Cardiac fibroblast (primary cell): Measurements from ENCODE around the gene SMAP1.

ENCODE experiments used
- DNase-seq, 2 donors: peaks; one replicate each; pipeline versions ENCODE4 v3.0.0 to v3.0.0-alpha.2; 2010; ENCODE audit warnings: low read depth in 2 of 2
- H3K4me3 ChIP-seq, 2 donors: replicated peaks in 1 of 2; 1 replicate in 1 of 2; 2 replicates in 1 of 2; pipeline ENCODE4 v1.5.1; 2011; ENCODE audit warnings: low read depth in 2 of 2, low read length in 2 of 2, mild to moderate bottlenecking in 2 of 2, moderate library complexity in 1 of 2
- CTCF ChIP-seq: IDR thresholded peaks from one replicate; pipeline ENCODE4 v1.5.1; 2011; ENCODE audit warnings: low read depth, mild to moderate bottlenecking, low read length, inconsistent platforms

Gene SMAP1

DNA sequence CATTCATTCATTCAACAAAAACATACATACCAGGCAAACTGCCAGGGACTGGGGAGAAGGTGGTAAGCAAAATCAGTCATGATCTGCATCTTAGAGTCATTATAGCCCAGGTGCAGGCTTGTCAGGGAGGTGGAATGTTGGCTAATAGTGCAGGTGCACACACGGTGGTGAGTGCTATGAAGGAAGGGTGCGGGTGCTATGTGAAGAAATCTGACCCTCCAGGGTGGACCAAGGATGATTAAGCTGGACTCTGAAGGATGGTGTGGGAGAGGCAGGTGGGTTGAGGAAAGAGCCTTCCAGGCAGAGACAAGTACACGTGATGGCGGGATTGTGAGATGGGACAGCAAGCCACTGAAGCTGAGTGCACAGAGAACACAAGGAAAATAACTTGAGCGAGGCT is 211.8 kb downstream of the SMAP1 start:
- TF ChIP-seq CTCF = no peak
- no peak for DNase-seq
- H3K4me3 ChIP-seq = no peak overlapping the region

- H3K4me3 ChIP-seq = no peak overlapping the region
- peak; percentile 61 to 62 for DNase-seq
- peak; percentile 85 for TF ChIP-seq CTCF
Measured at GRCh38 chr6:70884074-70884983, 216.6 kb downstream of the SMAP1 start.

DNA sequence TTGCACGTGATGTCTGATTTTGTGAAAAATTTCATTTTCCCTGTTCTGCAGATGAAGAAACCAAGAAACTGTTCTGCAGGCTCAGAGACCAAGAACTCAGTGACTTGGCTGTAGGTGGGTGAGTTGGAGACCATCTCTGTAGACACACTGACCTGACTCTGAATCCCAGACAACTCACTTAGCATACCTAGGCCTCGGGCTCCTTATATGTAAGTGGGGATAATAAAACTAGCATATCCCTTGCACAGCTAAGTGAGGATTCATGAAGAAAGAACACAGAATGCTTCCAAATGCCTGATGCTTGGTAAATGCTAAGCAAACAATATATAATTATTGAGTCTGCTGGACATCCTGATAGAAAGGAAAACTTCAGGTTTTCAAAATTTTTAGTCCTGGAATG is 218.4 kb downstream of the SMAP1 start:
- no peak overlapping the region for H3K4me3 ChIP-seq
- no peak for TF ChIP-seq CTCF
- DNase-seq = no peak

- H3K4me3 ChIP-seq = no peak overlapping the region
- TF ChIP-seq CTCF = no peak
- no peak for DNase-seq
Measured at GRCh38 chr6:70886661-70887060, 219.0 kb downstream of the SMAP1 start.

- DNase-seq = no peak
- H3K4me3 ChIP-seq = no peak overlapping the region
- TF ChIP-seq CTCF = no peak
Measured at GRCh38 chr6:70889270-70889669, 221.6 kb downstream of the SMAP1 start.

- H3K4me3 ChIP-seq = no peak overlapping the region
- no peak for DNase-seq
- TF ChIP-seq CTCF = no peak
Measured at GRCh38 chr6:70894001-70894400, 226.3 kb downstream of the SMAP1 start.
